ENCODE measurements around the gene ACO2.

GRCh38 chr22:41511521-41511968 is 42.6 kb downstream of the ACO2 start:
- no peak for TF ChIP-seq CTCF (IDR thresholded peaks at IDR 0.05)
- no peak for TF ChIP-seq POLR2A (IDR thresholded peaks at IDR 0.05)

All from body of pancreas (tissue), 4 donors.